Thoracic aorta (tissue), 2 donors: ENCODE data around the gene GRIA3. TPM values are rescaled to one million over a fixed set of nuclear protein-coding genes. Genes with fewer than 3 reads are reported as not detected.

ENCODE experiments used
- ATAC-seq: fragments of 150-250 bp; one replicate; pipeline ENCODE4 v1.8.0; 2017; ENCODE audit warnings: low read depth; ENCODE audit not compliant: insufficient number of reproducible peaks, low FRiP score
- DNase-seq: peaks from one replicate; pipeline ENCODE4 v3.0.0-alpha.2; 2020; ENCODE audit warnings: low spot score
- H3K27ac ChIP-seq, 2 donors: fragments of 200-600 bp; sonication (generic); 1 replicate in 1 of 2; 2 replicates in 1 of 2; pipeline ENCODE4 v1.5.1; 2016; ENCODE audit warnings: mild to moderate bottlenecking in 2 of 2, moderate library complexity in 2 of 2
- H3K27me3 ChIP-seq: fragments of 200-600 bp; sonication (generic); replicated peaks from 2 replicates; pipeline ENCODE4 v1.6.0; 2016; ENCODE audit warnings: mild to moderate bottlenecking; ENCODE audit not compliant: insufficient read depth
- H3K36me3 ChIP-seq: fragments of 200-600 bp; sonication (generic); one replicate; pipeline ENCODE4 v1.5.1; 2016
- H3K4me1 ChIP-seq, 2 donors: fragments of 200-600 bp; sonication (generic); 1 replicate in 1 of 2; 2 replicates in 1 of 2; pipeline versions ENCODE4 v1.5.1 to v1.6.0; 2016; ENCODE audit warnings: low read depth in 2 of 2, mild to moderate bottlenecking in 1 of 2; ENCODE audit not compliant: control insufficient read depth in 1 of 2
- H3K4me3 ChIP-seq: fragments of 200-600 bp; sonication (generic); 2 replicates; pipeline ENCODE4 v1.5.1; 2016; ENCODE audit warnings: mild to moderate bottlenecking
- H3K9me3 ChIP-seq: fragments of 200-600 bp; sonication (generic); 2 replicates; pipeline ENCODE4 v1.5.1; 2016
- CTCF ChIP-seq: fragments of 200-600 bp; sonication (generic); IDR thresholded peaks from one replicate; pipeline ENCODE4 v1.5.1; 2019; ENCODE audit warnings: antibody characterized with exemption
- total RNA-seq, 2 donors: library from RNA; depleted of rRNA; stranded (reverse); fragments of >200 nt; gene quantifications; one replicate each; pipeline versions ENCODE4 v1.1.0 to v1.2.3, GENCODE V29; 2016

Gene GRIA3
- total RNA-seq, 2 donors from 2014 or later = 6.0 to 7.9 TPM

- no peaks in the 10 kb centered on the region for H3K9me3 ChIP-seq
- no peak overlapping the region for H3K4me3 ChIP-seq
- H3K27me3 ChIP-seq = no peaks in the 10 kb centered on the region
- ATAC-seq (no peak), DNase-seq (no peak)
- H3K27ac ChIP-seq = no peak overlapping the region
- H3K4me1 ChIP-seq = no peaks in the 10 kb centered on the region
- no peak for TF ChIP-seq CTCF
- no peaks in the 10 kb centered on the region for H3K36me3 ChIP-seq
Measured at GRCh38 chrX:123324625-123325024, 140.5 kb downstream of the GRIA3 start.

- H3K36me3 ChIP-seq = no peaks in the 10 kb centered on the region
Measured at GRCh38 chrX:123330229-123330942, 146.3 kb downstream of the GRIA3 start.

GRCh38 chrX:123331349-123331748 is 147.3 kb downstream of the GRIA3 start:
- H3K27ac ChIP-seq = no peak overlapping the region
- no peak overlapping the region for H3K4me3 ChIP-seq
- no peaks in the 10 kb centered on the region for H3K4me1 ChIP-seq
- TF ChIP-seq CTCF = no peak
- H3K9me3 ChIP-seq = no peaks in the 10 kb centered on the region
- ATAC-seq (no peak), DNase-seq (no peak)
- no peaks in the 10 kb centered on the region for H3K27me3 ChIP-seq
- no peaks in the 10 kb centered on the region for H3K36me3 ChIP-seq

More at GRCh38 chrX:123330229-123330942, 146.3 kb downstream of the GRIA3 start:
- H3K27me3 ChIP-seq = no peaks in the 10 kb centered on the region
- H3K9me3 ChIP-seq = no peaks in the 10 kb centered on the region
- DNase-seq (no peak), ATAC-seq (no peak)
- H3K4me1 ChIP-seq = no peaks in the 10 kb centered on the region
- no peak overlapping the region for H3K27ac ChIP-seq
- TF ChIP-seq CTCF = no peak
- no peak overlapping the region for H3K4me3 ChIP-seq

- H3K4me3 ChIP-seq = no peak overlapping the region
- no peak overlapping the region for H3K27ac ChIP-seq
- no peaks in the 10 kb centered on the region for H3K9me3 ChIP-seq
- no peak for TF ChIP-seq CTCF
- no peak for ATAC-seq
- no peaks in the 10 kb centered on the region for H3K27me3 ChIP-seq
- H3K4me1 ChIP-seq = no peaks in the 10 kb centered on the region
- no peaks in the 10 kb centered on the region for H3K36me3 ChIP-seq
- DNase-seq = no peak
Measured at GRCh38 chrX:123331859-123332258, 147.8 kb downstream of the GRIA3 start.

GRCh38 chrX:123336666-123337065 is 152.6 kb downstream of the GRIA3 start:
- H3K27ac ChIP-seq = no peak overlapping the region
- H3K4me3 ChIP-seq = no peak overlapping the region
- no peaks in the 10 kb centered on the region for H3K27me3 ChIP-seq
- no peaks in the 10 kb centered on the region for H3K9me3 ChIP-seq
- no peaks in the 10 kb centered on the region for H3K36me3 ChIP-seq
- no peaks in the 10 kb centered on the region for H3K4me1 ChIP-seq
- DNase-seq (no peak), ATAC-seq (no peak)
- no peak for TF ChIP-seq CTCF
